HUES64 (cell line): ENCODE measurements around the gene LRRC49. TPM values are rescaled to one million over a fixed set of nuclear protein-coding genes. Genes with fewer than 3 reads are reported as not detected.

Experiments used
- H3K27ac ChIP-seq: 2 replicates; pipeline ENCODE4 v1.7.0; 2013; ENCODE audit warnings: low read depth, low read length, inconsistent platforms
- H3K27me3 ChIP-seq: 2 replicates; pipeline ENCODE4 v1.6.1; 2013; ENCODE audit warnings: mild to moderate bottlenecking, low read length; ENCODE audit not compliant: insufficient read depth
- H3K36me3 ChIP-seq: 2 replicates; pipeline ENCODE4 v1.6.1; 2013; ENCODE audit warnings: mild to moderate bottlenecking, low read length; ENCODE audit not compliant: insufficient read depth
- H3K4me1 ChIP-seq: 2 replicates; pipeline ENCODE4 v1.6.1; 2013; ENCODE audit warnings: mild to moderate bottlenecking, low read length, moderate library complexity; ENCODE audit not compliant: insufficient read depth
- H3K4me3 ChIP-seq: 2 replicates; pipeline ENCODE4 v1.5.1; 2013; ENCODE audit warnings: mild to moderate bottlenecking, low read length, moderate library complexity
- H3K9ac ChIP-seq: 2 replicates; pipeline ENCODE4 v1.6.1; 2013; ENCODE audit warnings: mild to moderate bottlenecking, low read depth, low read length
- H3K9me3 ChIP-seq: 2 replicates; pipeline ENCODE4 v1.6.1; 2013; ENCODE audit warnings: low read depth, low read length; ENCODE audit not compliant: insufficient read depth
- WGBS: fragments of 150-250, 120-280 bp; methylation state at CpG from one replicate; pipeline ENCODE4 v1.1.7; 2013; ENCODE audit warnings: missing lambda C conversion rate; 5-methylcytosine and 5-hydroxymethylcytosine counted together
- polyA plus RNA-seq, 2 experiments: library from polyadenylated mRNA; stranded (reverse); fragments of 50-300 nt; gene quantifications; one replicate each; pipeline ENCODE4 v1.2.3, GENCODE V29; 2013

Gene LRRC49, protein sequence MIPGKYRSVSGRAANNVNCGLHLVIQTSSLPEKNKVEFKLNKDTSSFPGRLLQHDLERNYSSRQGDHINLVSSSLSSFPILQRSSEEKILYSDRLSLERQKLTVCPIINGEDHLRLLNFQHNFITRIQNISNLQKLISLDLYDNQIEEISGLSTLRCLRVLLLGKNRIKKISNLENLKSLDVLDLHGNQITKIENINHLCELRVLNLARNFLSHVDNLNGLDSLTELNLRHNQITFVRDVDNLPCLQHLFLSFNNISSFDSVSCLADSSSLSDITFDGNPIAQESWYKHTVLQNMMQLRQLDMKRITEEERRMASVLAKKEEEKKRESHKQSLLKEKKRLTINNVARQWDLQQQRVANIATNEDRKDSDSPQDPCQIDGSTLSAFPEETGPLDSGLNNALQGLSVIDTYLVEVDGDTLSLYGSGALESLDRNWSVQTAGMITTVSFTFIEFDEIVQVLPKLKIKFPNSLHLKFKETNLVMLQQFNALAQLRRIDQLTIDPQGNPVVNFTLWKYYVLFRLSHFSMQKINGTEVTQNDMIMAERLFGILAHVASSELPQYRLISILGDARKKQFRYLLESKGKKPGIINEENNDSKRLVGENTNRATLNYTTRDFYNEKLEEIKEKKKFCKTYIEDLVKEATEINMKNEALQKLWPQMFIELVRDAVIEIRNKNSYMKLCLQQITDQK
- polyA plus RNA-seq (2013, experiment 1 of 2), result 9.3 TPM
- polyA plus RNA-seq (2013, experiment 2 of 2), result 10.3 TPM

DNA sequence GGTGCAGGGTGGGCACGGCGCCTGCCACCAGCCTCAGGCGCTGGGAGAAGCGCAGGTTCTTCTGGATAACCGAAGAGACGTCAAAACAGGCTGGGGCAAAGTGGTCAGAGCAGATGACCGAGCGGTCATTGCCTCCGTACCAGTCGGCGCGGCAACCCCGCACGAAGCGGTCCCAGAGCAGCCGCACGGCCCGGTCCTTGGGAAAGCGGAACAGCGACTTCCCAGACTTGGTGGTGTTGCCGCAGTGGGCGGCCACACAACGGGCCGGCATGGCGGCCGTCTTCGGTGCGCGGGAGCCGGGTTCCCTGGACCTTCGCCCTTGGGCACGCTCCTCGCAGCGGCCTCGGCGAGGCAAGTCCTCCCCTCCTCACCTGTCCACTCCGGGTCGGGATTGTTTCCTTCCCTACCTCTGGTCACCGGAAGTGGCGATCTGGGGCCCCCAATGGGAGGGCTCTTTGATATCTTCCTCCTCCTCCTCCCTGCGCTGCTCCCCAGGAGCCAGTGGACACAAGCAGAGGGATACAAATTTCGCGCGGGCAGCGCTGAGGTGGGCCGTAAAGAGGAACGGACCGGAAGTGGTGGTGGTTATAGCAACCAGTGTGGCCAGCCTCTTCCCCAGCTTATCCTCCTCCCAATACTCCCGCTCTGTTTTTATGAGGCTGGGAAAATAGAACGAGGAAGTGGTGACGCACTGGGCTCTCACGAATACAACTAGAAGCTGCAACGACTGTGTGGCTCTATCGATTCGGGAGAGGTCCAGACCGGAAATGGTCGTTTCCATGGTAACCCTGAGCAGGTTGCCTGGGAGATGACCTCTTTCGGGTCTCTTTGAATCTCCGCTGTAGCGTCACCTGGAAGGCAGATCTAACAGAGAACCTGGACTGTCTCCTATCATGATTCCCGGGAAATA is at the start of gene LRRC49, which contains the start of gene THAP10:
Gene LRRC49 (plus strand): TSS at position 825 of the 910 bp plus-strand sequence. CDS start 69 bp downstream, at position 894.
Gene THAP10 (minus strand): TSS at position 432 of the 910 bp plus-strand sequence. CDS start 161 bp downstream, at position 271.
- H3K27ac ChIP-seq, result peak within 1 kb of the TSS; percentile 75

DNA sequence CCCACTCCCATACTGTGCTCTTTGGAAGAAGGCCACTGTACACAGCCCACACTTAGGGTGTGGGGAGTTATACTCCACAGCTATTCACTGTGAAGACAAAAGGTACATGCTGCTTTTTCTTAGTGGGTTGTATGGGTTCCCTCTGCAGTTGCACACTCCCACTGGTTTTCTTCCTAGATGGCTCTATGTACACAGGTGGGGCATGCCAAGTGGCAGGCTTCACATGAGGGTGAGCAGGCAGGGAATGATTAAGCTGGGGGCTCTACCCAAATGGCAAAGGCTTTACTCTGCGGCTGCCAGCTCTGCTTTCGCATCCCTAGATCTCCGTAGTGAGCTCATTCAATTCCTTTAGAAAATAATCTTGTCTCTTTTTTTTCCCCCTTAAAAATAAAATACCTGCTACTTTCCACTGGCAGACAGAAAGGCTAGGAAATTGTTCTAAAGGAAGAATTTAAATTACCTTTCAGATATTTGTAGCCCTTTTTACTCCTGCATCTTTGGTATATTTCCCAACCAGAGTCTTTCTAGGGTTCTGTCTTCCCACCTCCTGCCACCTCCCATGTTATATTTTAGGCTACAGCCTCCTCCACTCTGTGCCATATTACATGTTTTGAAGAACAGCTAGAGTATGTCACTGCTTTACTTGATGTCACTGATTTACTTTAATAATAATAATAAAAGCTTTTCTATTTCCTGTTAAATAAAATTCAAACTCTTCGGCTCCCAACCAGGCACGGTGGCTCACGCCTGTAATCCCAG is 46.8 kb upstream of the LRRC49 start:
- H3K27ac ChIP-seq, result no peak overlapping the region
- H3K4me3 ChIP-seq, result no peak overlapping the region
- H3K36me3 ChIP-seq, result peaks cover 7% of the 10 kb centered on the region; the same call in 1 of the 2 replicates
- no peaks in the 10 kb centered on the region for H3K27me3 ChIP-seq
- H3K4me1 ChIP-seq, result no peaks in the 10 kb centered on the region
- no peak overlapping the region for H3K9ac ChIP-seq
- 98% methylated on average over 6 of the region's 6 CpGs for WGBS
- no peaks in the 10 kb centered on the region for H3K9me3 ChIP-seq

More for the DNA sequence above, at the start of gene LRRC49, which contains the start of gene THAP10:
- Histone ChIP-seq H3K27me3 (no peaks in the 10 kb centered on the region), H3K36me3 (peaks cover 13% of the 10 kb centered on the region; the same call in 1 of the 2 replicates), H3K4me3 (peak within 1 kb of the TSS; percentile 90), H3K9me3 (no peaks in the 10 kb centered on the region), H3K4me1 (peaks cover 13% of the 10 kb centered on the region; the same call in 1 of the 2 replicates), H3K9ac (peak within 1 kb of the TSS; percentile 74)
- WGBS, result under 1% methylated on average over 53 of the region's 61 CpGs

DNA sequence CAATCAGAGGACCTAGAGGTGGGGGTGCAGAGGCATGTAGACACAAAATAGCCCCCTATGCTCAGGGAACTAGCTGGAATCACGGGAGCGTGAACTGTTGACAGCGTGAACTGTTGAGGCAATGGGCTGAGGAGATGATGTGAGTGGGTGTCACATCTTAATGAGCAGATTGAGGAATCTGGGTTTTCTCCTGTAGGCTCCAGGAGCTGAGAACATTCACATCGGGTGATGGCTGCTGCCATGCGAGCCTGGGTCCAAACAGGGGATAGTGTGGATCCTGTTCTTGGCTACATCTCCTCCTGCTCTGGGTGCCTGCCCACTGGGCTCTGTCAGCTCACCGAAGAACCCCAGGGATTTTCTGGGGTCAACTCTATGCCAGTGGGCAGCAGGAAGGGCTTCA is 40.7 kb upstream of the LRRC49 start:
- no peak overlapping the region for H3K9ac ChIP-seq
- H3K36me3 ChIP-seq, result peaks cover 17% of the 10 kb centered on the region; the same call in 1 of the 2 replicates
- H3K4me3 ChIP-seq, result no peak overlapping the region
- 94% methylated on average over 6 of the region's 6 CpGs for WGBS
- H3K4me1 ChIP-seq, result peaks cover 6% of the 10 kb centered on the region
- no peaks in the 10 kb centered on the region for H3K9me3 ChIP-seq
- peaks cover 16% of the 10 kb centered on the region; the same call in 1 of the 2 replicates for H3K27me3 ChIP-seq
- no peak overlapping the region for H3K27ac ChIP-seq

DNA sequence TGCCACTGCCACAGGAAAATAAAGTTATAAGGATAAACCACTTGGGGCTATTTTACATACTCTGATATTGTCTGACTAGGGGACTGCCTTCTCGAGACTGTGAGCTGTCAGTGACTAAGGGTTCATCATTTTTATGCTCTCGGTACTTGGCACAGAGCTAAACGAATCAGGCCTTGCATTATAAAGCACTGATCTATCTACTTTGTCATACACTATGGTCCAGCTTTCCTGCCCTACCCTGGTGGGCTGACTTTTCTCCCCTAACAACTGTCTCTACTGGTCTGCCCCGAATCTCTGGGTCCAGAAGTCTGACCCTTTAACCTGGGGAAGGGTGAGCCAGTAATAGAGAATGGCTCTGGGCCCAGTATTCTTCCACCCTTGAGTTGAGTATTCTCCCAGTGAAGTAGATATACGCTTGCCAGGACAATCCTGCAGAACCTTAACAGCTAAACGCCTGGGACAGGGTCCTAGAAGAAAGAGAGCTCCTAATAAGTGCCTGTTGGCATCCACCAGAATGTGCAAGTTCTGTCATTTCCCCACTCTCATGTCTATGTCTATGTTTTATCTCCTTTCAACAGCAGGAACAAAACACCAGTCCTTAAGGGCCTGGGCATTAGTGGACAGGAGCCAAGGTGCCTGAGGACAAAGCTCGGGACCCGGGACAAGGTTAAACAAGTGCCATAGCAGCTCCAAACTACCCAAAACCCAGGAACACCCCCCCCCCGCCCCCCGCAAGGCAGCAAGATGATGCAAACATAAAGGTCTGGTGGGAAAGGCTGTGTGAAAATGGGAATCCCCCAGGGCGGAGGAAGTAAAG is 39.9 kb upstream of the LRRC49 start:
- Histone ChIP-seq H3K36me3 (peaks cover 17% of the 10 kb centered on the region; the same call in 1 of the 2 replicates), H3K4me1 (peaks cover 6% of the 10 kb centered on the region), H3K4me3 (peak overlapping the region; percentile 74), H3K9ac (peak overlapping the region; percentile 78; the same call in 1 of the 2 replicates), H3K9me3 (no peaks in the 10 kb centered on the region), H3K27me3 (peaks cover 16% of the 10 kb centered on the region; the same call in 1 of the 2 replicates), H3K27ac (no peak overlapping the region)
- WGBS, result 66% methylated on average over 9 of the region's 11 CpGs

DNA sequence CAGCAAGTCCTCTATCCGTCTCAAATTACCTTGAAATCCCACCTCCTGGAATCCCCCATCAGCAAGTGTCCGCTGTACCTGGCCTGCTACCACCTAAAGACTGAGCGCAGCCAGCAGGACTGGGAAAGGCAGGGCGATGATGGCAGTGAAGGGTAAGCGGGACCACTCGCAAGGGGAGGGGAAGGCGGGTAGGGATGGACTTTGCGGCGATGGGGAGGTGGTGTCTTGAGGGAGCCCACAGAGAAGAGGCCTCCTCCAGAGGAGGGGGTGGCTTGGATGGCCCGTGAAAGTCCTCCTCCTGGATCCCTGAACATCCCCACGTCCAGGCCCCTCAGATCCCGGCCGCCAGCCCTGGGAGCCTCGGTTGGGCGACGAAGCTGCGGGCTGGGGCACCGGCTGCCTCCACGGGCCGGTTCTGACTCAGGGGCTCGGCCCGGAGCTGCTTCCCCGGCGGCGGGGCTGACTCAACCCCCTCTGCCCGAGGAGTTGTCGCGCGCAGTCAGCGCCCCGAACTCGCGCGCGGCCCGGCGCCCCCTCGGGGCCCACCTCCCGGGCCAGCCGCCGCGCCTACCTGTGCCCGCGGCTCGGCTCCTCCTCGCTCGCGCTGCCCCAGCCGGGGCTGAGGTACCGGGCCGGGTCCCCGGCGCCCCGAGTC is 39.2 kb upstream of the LRRC49 start:
- Histone ChIP-seq H3K9ac (peak overlapping the region; percentile 78), H3K27ac (no peak overlapping the region), H3K4me3 (peak overlapping the region; percentile 74), H3K36me3 (peaks cover 17% of the 10 kb centered on the region; the same call in 1 of the 2 replicates), H3K27me3 (peaks cover 16% of the 10 kb centered on the region; the same call in 1 of the 2 replicates), H3K4me1 (peaks cover 6% of the 10 kb centered on the region), H3K9me3 (no peaks in the 10 kb centered on the region)
- under 1% methylated on average over 54 of the region's 54 CpGs for WGBS

DNA sequence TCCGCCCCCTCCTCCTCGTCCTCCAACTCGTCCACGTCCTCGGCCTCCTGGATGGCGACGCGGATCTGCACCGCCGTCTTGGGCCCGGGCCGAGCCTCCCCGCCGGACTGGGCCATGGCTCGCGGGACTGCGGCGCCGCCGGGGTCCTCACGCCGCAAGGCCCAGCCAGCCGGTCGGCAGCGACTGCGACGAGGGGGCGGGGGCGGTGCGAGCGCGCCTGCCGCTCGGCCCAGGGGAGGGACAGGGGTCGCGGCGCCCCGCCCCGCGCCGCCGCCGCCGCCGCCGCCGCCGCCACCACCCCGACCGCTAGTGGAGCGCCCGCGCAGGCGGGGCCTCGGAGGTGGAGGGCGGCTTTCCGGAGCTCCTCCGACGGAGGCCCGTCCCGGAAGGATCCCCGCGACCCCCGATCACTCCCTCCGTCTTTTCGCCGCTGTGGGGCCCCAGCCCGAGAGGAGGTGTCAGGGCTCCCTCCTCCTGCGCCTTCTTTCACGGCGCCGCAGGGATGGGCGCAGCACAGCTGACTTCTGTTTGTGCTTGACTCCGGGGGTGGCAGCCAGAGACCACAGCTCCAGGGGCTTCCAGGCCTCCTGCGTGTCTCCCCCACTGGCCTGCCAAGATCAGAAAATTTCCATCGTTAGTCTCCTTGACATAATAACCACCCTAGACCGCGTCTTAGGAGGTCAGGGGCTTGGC is 38.5 kb upstream of the LRRC49 start, which contains the start of gene LARP6:
Gene LARP6 (minus strand): TSS at position 185 of the 693 bp plus-strand sequence. CDS start 69 bp downstream, at position 116.
- H3K9me3 ChIP-seq, result no peaks in the 10 kb centered on the region
- no peak within 1 kb of the TSS for H3K27ac ChIP-seq
- peak within 1 kb of the TSS; percentile 78 for H3K9ac ChIP-seq
- peaks cover 6% of the 10 kb centered on the region for H3K4me1 ChIP-seq
- H3K27me3 ChIP-seq, result peaks cover 16% of the 10 kb centered on the region; the same call in 1 of the 2 replicates
- H3K4me3 ChIP-seq, result peak within 1 kb of the TSS; percentile 74
- H3K36me3 ChIP-seq, result peaks cover 17% of the 10 kb centered on the region; the same call in 1 of the 2 replicates
- under 1% methylated on average over 78 of the region's 78 CpGs for WGBS

DNA sequence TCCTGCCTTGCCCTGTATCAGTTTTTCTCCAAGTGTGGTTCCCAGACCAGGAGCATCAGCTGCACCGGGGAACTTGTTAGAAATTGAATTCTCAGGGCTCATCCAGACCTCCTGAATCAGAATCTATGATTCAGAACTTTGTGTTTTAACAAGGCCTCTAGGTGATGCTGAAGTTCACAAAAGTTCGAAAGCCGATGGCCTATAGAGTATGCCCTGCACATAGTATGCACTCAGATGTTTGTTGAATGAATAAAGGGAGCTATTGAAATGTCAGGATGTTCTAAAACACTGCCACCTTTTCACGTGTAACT is 38.0 kb upstream of the LRRC49 start:
- Histone ChIP-seq H3K4me3 (peak overlapping the region; percentile 74), H3K9ac (0 out of 2 replicates have a peak overlapping the region, but pooled peaks have one; percentile 70), H3K27ac (no peak overlapping the region), H3K9me3 (no peaks in the 10 kb centered on the region), H3K4me1 (peaks cover 6% of the 10 kb centered on the region), H3K27me3 (peaks cover 16% of the 10 kb centered on the region; the same call in 1 of the 2 replicates), H3K36me3 (peaks cover 17% of the 10 kb centered on the region; the same call in 1 of the 2 replicates)
- 46% methylated on average over 4 of the region's 4 CpGs for WGBS

DNA sequence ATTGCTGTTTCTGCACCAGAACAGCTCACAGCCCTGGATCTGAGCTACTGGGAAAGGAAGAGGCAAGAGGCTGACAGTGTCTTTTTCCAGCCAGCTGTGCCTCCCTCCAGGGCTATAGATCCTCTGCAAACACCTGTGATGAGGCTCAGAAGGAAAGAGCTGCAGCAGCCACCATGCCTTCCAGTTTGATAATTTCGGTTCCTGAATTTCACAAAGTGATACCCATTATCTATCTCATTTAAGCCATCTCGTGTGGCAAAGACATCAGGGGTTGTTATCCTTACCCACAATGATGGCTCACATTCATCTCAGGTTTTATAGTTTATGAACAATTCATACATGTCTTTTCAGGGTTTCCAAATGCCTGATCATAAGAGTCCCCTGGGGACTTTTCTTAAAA is 36.9 kb upstream of the LRRC49 start:
- Histone ChIP-seq H3K27me3 (peaks cover 16% of the 10 kb centered on the region; the same call in 1 of the 2 replicates), H3K27ac (no peak overlapping the region), H3K9ac (no peak overlapping the region), H3K9me3 (no peaks in the 10 kb centered on the region), H3K4me3 (no peak overlapping the region), H3K4me1 (peaks cover 6% of the 10 kb centered on the region), H3K36me3 (peaks cover 10% of the 10 kb centered on the region; the same call in 1 of the 2 replicates)
- WGBS, result 89% methylated on average over 2 of the region's 2 CpGs
